GM18870 (cell line): ENCODE measurements around the gene SPATA2L.
"Not testable (repeated sequence)": the region's sequence is repeated elsewhere in the genome, so short reads cannot be mapped to it uniquely, and the experiment has no call there.

ENCODE experiments used
- ATAC-seq: cut with Tn5 transposase; IDR thresholded peaks from one replicate; pipeline ENCODE4 v1.9.1; 2021; ENCODE audit warnings: moderate library complexity; ENCODE audit not compliant: unreplicated experiment

The SPATA2L gene

DNA sequence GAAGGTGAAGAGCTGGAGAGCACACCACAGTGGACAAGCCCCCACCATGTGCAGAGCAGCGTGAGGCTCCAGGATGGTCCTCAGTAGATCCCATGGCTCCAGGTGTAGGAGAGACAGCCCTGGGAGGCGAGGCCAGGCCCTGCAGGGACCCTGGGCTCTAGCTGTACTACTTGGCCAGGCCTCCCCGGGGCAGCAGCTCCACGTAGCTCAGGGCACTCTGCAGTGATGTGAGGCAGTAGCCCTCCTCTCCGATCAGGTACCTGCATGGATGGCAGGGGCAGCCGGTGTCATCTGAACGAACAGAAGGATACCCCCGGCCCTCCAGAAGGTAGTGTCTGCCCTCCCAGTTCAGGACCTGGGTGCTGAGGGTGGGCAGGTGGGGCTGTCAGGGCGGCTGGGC is 6.2 kb upstream of the SPATA2L start:
- no peak for ATAC-seq

DNA sequence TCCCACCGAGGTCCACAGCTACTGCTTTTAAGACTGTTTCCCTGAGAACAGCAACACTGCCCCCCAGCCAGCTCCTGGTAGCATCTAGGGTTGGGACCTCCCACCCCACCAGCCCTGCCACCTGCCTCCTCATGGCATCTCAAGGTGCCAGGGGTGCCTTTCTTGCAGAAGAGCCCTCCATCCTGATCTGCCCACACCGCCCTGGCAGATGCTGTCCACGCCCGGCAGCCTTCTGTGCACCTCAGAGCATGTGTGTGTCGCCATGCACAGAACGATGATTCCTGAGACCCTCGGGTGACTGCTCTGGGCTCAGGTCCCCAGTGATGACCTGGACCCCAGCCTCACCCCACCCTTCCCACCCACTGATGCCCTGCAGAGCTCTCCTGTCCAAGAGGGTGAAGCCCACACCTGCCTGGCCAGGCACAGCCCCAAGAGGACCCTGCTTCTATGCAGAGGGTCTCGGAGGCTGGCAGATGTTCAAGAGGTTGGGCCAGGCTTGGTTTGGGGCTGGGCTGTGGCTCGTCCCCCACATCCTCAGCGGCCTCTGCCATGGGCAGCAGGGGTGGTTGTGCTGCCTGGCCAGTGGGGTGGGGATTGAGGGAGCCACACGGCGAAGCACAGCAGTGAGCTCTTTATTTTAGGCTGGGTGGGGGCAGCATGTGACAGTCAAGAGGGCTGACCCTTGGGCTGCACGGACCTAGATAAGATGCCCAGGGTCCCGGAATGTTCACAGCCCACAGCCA is 5.2 kb upstream of the SPATA2L start:
- ATAC-seq, result no peak

DNA sequence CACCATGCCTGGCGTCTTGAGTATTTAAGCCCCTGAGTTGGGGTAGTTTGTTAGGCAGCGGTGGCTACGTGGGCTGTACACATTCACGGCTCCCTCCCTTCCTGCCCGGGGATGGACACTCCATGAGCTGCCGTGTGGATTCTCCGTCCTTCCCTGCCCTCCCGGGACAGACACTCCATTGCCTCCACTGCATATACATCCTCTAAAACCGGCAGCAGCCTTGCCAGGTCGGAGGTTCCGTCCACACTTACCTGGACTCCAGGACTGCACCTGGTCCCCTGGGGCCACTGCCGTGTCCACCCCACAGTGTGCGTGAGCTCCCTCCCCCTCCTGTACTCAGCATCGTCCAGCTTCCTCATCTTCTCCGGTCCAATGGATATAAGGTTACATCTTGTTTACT is 3.5 kb upstream of the SPATA2L start:
- no peak for ATAC-seq

DNA sequence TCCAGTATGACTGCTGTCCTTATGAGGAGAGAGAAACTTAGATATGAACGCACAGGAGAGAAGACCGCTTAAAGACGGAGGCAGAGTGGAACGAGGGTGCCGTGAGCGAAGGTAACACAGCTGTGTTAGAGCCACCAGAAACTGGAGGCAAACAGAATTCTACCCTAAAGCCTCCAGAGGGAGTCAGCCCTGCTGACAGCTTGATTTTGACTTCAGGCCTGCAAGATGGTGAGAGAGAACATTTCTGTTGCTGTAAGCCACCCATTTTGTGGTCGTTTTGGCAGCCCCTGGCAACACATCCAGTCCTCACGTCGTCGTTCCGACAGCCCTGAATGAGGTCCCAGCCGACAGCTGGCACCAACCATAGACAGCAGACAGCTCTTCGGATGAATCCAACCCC is 2.8 kb upstream of the SPATA2L start:
- no peak for ATAC-seq

DNA sequence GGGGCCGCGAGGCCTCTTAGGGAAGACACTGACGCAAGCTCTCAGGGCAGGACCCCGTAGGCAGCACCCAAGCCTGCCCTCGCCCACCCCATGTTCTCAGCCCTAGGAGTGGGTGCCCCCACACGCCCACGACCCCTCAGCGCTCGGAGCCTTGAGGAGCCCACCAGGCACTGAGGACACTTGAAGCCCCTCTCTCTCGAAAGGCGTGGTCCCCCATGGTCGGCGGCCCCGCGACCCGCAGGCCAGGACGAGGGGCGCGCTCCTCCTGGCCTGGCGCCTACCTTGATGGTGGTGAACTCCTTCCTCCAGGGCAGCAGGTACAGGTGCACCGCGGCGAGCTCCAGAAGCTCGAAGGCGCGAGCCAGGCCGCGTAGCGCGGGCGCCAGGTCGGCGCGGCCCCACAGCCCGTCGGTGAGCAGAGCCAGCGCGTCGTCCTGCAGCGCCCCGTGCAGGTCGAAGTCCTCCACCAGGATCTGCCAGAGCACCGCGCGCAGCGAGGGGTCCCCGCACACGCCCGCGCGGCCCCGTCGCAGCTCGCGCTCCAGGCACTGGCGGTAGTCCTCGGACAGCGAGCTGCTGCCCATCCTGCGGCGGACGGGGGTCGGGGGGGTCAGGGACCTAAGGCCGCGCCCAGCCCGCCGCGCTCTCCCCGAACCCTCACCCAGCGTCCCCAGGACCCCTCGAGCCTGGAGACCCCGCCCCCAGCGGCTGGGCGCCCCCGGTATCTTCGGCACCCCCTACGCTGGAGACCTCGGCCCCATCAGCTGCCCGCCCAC is 668 bp downstream of the SPATA2L start:
- no peak for ATAC-seq

DNA sequence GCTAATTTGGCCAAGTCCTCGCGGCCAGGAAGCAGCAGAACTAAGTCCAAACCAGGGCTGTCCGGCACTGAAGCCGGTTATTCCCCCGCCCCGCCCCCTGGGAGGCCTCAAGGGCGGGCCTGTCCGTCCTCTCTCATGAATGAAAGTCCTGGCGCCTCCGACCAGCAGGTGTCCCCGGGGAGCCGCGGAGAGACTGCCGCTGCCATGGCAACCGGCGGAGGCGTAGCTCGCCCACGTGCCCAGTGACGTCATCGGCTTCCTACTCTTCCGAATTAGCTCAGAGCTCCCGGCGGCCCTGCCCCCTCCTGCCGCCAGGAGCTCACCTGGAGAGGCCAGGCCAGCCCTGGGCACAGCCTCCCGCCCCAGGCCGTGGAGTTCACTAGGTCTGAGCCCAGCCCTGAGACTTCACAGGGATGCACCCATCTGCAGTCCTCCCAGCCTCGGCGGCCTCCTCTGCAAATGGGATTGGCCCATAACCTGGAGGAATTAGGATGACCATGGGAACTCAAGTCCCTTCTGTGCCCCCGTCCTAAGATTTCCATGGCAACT is 1.3 kb downstream of the SPATA2L start:
- ATAC-seq, result peak; percentile 43

DNA sequence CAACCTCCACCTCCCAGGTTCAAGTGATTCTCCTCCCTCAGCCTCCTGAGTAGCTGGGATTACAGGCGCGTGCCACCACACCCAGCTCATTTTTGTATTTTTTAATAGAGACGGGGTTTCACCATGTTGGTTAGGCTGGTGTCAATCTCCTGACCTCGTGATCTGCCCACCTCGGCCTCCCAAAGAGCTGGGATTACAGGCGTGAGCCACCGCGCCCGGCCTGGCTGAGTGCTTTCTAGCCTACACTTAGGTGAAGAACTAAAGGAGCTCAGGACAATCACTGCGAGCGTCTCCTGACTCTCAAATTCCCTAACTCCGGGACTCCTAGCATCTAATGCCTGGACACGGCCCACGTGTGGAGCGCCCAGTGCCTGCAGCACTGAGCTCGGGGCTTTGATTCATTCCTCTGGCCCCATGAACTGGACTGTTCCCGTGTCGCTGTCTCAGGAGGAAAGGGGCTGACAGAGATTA is 1.8 kb downstream of the SPATA2L start:
- ATAC-seq, result not testable (repeated sequence)

DNA sequence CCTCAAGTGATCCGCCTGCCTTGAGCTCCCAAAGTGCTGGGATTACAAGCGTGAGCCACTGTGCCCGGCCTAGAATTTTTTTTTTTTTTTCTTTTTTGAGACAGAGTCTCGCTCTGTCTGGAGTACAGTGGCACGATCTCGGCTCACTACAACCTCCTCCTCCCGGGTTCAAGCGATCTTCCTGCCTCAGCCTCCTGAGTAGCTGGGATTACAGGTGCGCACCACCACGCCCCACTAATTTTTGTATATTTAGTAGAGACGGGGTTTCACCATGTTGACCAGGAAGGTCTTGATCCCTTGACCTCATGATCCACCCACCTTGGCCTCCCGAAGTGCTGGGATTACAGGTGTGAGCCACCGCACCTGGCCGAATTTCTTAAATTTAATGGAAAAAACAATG is 2.8 kb downstream of the SPATA2L start:
- not testable (repeated sequence) for ATAC-seq

DNA sequence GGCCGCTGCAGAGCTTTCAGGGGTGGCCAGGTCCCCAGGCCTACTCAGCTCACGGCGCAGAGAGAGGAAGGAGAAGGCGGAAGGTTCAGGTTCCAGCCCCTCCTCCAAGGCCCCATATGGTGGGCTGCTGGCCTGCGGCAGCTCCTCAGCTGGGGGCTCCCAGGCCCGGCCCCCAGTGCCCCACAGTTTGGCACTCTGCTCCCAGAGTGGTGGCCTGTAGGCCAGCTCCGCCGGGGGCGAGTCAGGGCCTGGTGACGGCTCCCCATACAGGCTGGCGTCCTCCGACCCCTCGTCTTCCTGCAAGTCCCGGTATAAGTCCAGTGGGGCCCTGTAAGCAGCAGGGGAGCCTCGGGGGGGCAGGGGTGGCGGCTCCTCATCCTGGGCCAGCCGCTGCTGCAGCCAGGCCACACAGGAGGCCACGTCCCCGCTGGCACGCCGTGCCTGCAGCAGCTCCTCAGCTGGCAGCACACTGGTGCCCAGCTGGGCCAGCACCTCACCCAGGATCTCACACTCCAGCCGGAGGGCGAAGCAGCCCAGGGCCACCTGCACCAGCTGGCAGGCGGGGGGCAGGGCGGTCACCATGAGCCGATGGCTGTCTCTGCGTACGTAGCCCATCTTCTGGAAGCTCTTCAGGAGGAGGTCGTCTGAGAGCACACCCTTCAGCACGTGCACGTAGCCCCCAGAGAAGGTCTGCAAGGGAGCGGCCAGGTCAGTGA is 3.7 kb downstream of the SPATA2L start:
- ATAC-seq, result no peak

DNA sequence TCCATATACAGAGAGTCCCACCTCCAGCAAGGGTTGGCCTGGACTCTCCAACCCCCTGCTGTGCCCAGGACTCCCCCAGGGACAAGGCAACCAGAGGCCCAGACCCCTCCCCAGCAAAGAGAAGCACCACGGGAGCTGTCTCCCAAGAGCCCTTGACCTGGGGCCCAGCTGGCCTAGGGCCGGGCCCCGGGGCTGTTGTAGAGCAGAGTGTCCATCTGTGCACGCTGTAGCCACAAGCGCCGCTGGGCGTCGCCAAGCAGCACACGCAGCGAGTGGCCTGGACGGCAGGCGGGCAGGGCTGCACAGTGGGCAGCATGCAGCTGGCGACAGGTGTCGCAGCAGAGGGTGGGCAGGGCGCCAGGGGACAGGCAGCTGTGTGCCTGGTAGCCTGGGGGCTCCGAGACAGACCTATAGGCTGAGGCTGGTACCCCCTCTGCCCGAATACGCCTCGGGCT is 4.3 kb downstream of the SPATA2L start:
- no peak for ATAC-seq

DNA sequence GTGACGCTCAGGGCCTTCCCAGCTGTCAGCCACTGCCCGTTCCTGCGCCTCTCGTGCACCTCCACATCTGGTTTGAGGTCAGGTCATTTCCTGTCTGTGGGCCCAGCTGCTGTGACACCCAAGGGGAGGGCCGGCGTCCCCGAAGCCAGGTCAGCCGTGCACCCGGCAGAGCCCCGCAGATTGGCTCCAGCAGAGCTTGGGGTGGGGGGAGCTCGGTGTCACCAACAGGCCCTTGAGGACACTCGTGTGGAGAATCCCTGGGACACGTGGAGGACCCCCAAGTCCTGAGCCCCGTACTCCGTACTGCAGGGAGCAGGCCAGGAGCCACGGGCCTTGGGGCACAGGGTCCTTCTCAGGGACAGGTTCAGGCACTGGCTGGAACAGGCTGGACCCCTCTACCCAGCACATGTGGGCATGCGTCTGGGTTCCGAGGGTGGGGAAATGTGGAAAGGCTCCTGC is 4.8 kb downstream of the SPATA2L start:
- no peak for ATAC-seq

DNA sequence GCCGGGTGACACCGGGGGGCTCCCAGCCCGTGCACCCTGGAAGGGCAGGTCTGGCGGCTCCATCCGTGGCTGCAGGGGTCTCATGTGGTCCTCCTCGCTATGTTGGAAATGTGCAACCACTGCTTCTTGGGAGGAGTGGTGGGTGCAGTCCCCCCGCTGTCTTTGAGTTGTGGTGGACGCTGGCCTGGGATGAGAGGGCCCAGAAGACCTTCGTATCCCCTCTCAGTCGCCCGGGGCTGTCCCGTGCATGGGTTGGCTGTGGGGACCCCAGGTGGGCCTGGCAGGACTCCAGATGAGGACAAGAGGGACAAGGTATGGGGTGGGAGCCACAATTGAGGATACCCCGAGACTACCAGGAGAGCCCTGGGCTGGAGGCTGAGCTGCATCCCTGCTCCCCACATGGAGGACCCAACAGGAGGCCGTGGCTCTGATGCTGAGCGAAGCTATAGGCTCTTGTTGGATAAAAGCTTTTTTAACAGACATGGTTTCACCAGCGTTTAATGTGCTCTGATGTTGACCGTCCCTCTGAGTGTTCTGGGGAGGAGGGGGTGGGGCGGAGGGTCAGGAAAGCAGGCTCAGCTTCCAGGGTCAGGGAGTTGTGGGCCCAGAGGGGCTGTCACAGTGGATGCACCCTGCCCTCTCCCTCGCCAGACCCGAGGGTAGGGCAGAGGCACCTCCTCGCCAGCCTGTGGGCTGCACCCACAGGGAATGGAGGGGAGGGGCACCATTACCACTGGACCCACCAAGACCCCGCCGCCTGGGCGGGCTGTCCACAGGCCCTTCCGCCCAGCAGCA is 5.4 kb downstream of the SPATA2L start:
- ATAC-seq, result no peak

DNA sequence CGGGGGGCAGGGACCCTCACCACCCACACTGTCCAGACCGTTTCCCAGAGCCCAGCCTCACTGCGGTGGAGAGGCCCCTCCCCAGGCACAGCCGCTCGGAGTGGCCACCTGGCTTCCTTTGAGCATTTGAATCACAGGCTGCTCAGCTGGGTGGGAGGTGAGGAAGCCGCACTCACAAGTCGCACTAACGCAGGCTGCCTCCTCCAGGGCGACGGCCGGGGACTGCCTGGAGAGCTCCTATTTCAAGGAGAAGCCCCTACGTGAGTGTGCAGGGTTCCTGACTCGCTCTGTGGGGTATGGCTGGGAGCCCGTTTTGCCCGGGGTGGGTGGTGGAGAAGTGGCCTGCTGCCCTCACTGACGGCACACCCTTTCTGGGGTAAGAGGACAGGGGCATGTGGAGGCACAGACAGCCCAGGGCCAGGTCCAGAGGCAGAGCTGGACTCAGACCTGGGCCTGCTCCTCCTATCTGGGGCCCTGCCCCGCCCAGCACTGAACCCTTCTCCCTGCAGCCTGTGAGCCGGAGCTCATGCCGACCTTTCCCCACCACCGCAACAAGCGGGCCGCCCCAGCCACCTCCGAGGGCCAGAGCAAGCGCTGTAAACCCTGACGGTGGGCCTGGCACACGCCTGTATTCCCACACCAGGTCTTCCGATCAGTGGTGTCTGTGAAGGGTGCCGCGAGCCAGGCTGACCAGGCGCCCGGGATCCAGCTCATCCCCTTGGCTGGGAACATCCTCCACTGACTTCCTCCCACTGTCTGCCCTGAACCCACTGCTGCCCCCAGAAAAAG is 6.2 kb downstream of the SPATA2L start:
- ATAC-seq, result no peak

DNA sequence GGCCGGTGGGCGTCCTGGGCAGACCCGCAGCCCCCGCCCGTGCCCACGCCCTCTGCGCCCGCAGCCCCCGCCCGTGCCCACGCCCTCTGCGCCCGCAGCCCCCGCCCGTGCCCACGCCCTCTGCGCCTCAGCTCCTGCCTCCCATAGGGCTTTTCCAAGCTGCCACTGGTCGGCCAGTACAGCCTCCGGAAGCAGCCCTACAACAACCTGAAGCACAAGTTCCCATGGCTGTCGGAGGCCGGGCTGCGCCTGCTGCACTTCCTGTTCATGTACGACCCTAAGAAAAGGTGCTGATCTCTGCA is 6.8 kb downstream of the SPATA2L start:
- not testable (repeated sequence) for ATAC-seq

DNA sequence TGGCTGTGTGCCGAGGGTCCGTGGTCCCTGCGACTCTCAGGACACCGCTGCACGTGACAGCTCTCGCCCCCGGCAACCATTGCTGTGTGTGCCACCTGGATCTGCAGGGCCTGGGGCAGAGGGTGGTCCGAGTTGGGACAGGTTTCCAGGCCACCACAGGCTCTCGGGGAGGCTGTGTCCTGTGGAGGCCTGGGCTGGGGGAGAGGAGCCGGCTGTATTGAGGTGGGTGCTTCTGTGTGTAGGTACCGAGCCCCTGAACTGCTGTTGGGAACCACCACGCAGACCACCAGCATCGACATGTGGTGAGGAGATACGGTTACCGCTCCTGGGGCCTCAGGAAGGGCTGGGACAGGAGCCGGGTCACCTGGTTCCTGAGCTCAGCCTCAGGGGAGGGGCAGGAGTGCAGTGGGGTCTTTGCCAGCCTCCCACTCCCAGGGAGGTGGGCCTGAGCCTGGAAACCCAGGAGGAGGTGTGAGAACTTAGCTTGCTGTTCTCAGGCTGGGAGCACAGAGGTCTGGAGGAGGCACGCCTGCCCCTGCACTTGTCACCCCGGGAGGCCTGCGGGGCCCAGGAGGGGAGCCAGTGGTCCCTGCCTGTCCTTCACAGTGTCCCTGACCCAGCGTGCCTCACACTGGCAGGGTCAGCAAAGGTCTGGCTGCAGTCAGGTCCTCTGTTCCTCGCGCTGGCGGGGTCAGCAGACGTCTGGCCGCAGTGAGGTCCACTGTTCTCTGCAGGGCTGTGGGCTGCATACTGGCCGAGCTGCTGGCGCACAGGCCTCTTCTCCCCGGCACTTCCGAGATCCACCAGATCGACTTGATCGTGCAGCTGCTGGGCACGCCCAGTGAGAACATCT is 7.3 kb downstream of the SPATA2L start:
- no peak for ATAC-seq

DNA sequence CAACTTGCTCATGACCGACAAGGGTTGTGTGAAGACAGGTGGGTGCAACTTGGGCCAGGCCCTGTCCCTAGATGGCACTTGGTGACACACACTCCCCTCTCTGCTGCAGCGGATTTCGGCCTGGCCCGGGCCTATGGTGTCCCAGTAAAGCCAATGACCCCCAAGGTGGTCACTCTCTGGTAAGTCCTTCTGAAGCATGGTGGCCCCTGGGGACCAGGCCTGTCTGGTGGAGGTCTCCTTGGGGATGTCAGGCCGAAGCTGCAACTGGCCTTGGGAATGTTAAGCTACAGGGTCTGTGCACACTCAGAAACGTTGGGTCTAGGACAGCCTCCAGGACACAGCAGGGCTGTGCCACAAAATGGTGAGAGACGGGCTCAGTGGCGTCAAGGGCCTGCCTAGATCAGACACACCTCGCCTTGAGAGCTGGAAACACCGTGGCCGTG is 8.2 kb downstream of the SPATA2L start:
- ATAC-seq, result no peak

DNA sequence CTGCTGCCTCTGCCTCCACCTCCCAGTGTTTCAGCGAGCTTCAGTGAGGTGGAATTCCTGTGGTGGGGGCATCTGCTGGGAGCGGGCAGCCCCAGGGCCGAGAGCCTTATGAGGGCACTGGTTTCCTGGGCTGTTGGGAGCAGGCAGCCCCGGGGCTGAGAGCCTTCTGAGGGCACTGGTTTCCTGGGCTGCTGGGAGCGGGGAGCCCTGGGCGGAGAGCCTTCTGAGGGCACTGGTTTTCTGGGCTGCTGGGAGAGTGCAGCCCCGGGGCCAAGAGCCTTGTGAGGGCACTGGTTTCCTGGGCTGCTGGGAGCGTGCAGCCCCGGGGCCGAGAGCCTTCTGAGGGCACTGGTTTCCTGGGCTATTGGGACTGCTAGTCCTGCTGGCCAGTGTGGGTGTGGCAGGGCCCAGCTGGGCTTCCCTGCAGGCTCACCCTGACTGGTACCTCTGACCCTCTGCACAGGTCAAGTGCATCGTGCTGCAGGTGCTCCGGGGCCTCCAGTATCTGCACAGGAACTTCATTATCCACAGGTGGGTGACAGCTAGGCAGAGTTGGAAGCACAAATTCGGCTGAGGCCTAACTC is 9.4 kb downstream of the SPATA2L start:
- ATAC-seq, result no peak

DNA sequence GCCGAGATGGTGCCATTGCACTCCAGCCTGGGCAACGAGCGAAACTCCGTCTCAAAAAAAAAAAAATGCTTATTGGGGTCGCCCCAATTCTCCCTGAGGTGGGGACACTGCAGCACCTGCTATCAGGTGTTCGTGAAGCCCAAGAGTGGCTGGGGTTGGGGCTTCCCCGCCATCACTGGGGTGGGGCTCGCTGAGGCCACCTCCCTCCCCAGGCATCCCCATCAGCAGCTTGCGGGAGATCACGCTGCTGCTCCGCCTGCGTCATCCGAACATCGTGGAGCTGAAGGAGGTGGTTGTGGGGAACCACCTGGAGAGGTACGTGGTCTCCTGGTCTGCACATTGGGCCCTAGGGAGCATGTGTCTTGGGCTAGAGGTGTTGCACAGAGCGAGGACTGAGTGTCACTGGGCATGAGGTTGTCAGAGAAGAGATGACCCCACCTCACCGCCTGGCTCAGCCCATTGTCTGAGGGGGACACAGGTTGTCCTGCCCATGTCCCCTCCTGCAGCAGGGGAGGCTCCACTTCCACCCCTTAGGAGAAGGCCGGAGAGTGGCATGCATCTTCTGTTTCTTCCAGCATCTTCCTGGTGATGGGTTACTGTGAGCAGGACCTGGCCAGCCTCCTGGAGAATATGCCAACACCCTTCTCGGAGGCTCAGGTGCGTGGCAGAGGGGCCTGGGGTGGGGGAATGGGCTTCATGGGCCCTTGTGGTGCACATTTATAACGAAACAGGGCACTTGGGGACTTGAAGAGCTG is 10.1 kb downstream of the SPATA2L start:
- ATAC-seq, result no peak
